H9 (cell line): ENCODE data around the gene TEX26. TPM values are rescaled to one million over a fixed set of nuclear protein-coding genes. Genes with fewer than 3 reads are reported as not detected.
A peak's percentile ranks its signal among the peaks of the same experiment; 100 is the strongest.

Source experiments
- DNase-seq: peaks from one replicate; pipeline ENCODE4 v3.0.0-alpha.2; 2017
- H2AFZ ChIP-seq: one replicate; pipeline ENCODE4 v1.6.1; 2013; ENCODE audit warnings: mild to moderate bottlenecking, low read length, control low read depth, moderate library complexity
- H2AK5ac ChIP-seq: 2 replicates; pipeline ENCODE4 v1.6.1; 2013; ENCODE audit warnings: low read length, control low read depth, mixed read lengths; ENCODE audit not compliant: insufficient read length
- H2BK120ac ChIP-seq: one replicate; pipeline ENCODE4 v1.6.1; 2013; ENCODE audit warnings: low read depth, mild to moderate bottlenecking, low read length, control low read depth, inconsistent platforms; ENCODE audit not compliant: poor library complexity, severe bottlenecking
- H2BK12ac ChIP-seq: 2 replicates; pipeline ENCODE4 v1.6.1; 2013; ENCODE audit warnings: low read length, control low read depth, mixed read lengths, low read depth; ENCODE audit not compliant: insufficient read length
- H2BK15ac ChIP-seq: 2 replicates; pipeline ENCODE4 v1.6.1; 2013; ENCODE audit warnings: low read depth, low read length, control low read depth
- H2BK20ac ChIP-seq: one replicate; pipeline ENCODE4 v1.6.1; 2013; ENCODE audit warnings: low read depth, mild to moderate bottlenecking, low read length, control low read depth, inconsistent platforms; ENCODE audit not compliant: poor library complexity, severe bottlenecking
- H2BK5ac ChIP-seq: 2 replicates; pipeline ENCODE4 v1.6.1; 2013; ENCODE audit warnings: low read length, control low read depth, mixed read lengths; ENCODE audit not compliant: insufficient read length
- H3K14ac ChIP-seq: 2 replicates; pipeline ENCODE4 v1.6.1; 2013; ENCODE audit warnings: low read length, control low read depth; ENCODE audit not compliant: insufficient read depth
- H3K18ac ChIP-seq: 2 replicates; pipeline ENCODE4 v1.6.1; 2013; ENCODE audit warnings: low read depth, mild to moderate bottlenecking, mixed read lengths, low read length, control low read depth; ENCODE audit not compliant: insufficient read length
- H3K23ac ChIP-seq: 2 replicates; pipeline ENCODE4 v1.6.1; 2013; ENCODE audit warnings: low read length, control low read depth, mixed read lengths, low read depth; ENCODE audit not compliant: insufficient read length
- H3K23me2 ChIP-seq: 2 replicates; pipeline ENCODE4 v1.6.1; 2013; ENCODE audit warnings: low read depth, mild to moderate bottlenecking, mixed read lengths, low read length, control low read depth; ENCODE audit not compliant: insufficient read length, poor library complexity, severe bottlenecking
- H3K27ac ChIP-seq: 2 replicates; pipeline ENCODE4 v1.5.1; 2013; ENCODE audit warnings: low read length, control low read depth, mixed read lengths, low read depth; ENCODE audit not compliant: insufficient read length
- H3K27me3 ChIP-seq: 2 replicates; pipeline ENCODE4 v1.6.1; 2013; ENCODE audit warnings: low read length, control low read depth, inconsistent platforms; ENCODE audit not compliant: insufficient read depth
- H3K4ac ChIP-seq: 2 replicates; pipeline ENCODE4 v1.6.1; 2013; ENCODE audit warnings: low read depth, mild to moderate bottlenecking, control low read depth, inconsistent platforms, low read length, moderate library complexity
- H3K4me1 ChIP-seq: 2 replicates; pipeline ENCODE4 v1.6.1; 2013; ENCODE audit warnings: low read length, control low read depth, inconsistent platforms; ENCODE audit not compliant: insufficient read depth
- H3K4me2 ChIP-seq: 2 replicates; pipeline ENCODE4 v1.6.1; 2013; ENCODE audit warnings: low read length, control low read depth, mixed read lengths; ENCODE audit not compliant: insufficient read length, insufficient read depth
- H3K56ac ChIP-seq: 2 replicates; pipeline ENCODE4 v1.6.1; 2013; ENCODE audit warnings: low read depth, mild to moderate bottlenecking, mixed read lengths, low read length, control low read depth; ENCODE audit not compliant: insufficient read length
- H3K79me1 ChIP-seq: 2 replicates; pipeline ENCODE4 v1.6.1; 2013; ENCODE audit warnings: low read depth, mild to moderate bottlenecking, moderate library complexity, low read length, control low read depth, inconsistent platforms; ENCODE audit not compliant: insufficient read depth, poor library complexity, severe bottlenecking
- H3K79me2 ChIP-seq: 2 replicates; pipeline ENCODE4 v1.6.1; 2013; ENCODE audit warnings: low read length, control low read depth, inconsistent platforms; ENCODE audit not compliant: insufficient read depth
- H3K9ac ChIP-seq: 2 replicates; pipeline ENCODE4 v1.6.1; 2013; ENCODE audit warnings: low read length, control low read depth, mixed read lengths; ENCODE audit not compliant: insufficient read length; ENCODE audit errors: extremely low read depth
- H3K9me3 ChIP-seq: one replicate; pipeline ENCODE4 v1.6.1; 2013; ENCODE audit warnings: low read depth, low read length, inconsistent platforms; ENCODE audit not compliant: control insufficient read depth
- H3T11ph ChIP-seq: one replicate; pipeline ENCODE4 v1.6.1; 2013; ENCODE audit warnings: mild to moderate bottlenecking, low read length, control low read depth, inconsistent platforms
- H4K20me1 ChIP-seq: one replicate; pipeline ENCODE4 v1.6.1; 2013; ENCODE audit not compliant: control insufficient read depth, insufficient read length, insufficient read depth
- H4K5ac ChIP-seq: 2 replicates; pipeline ENCODE4 v1.6.1; 2013; ENCODE audit warnings: low read depth, mild to moderate bottlenecking, mixed read lengths, low read length, control low read depth; ENCODE audit not compliant: insufficient read length
- H4K8ac ChIP-seq: replicated peaks from 2 replicates; pipeline ENCODE4 v1.6.1; 2013; ENCODE audit warnings: low read length, control low read depth, mixed read lengths, low read depth; ENCODE audit not compliant: insufficient read length
- H4K91ac ChIP-seq: 2 replicates; pipeline ENCODE4 v1.6.1; 2013; ENCODE audit warnings: low read depth, mild to moderate bottlenecking, moderate library complexity, mixed read lengths, low read length, control low read depth; ENCODE audit not compliant: insufficient read length
- H3K27ac Mint-ChIP-seq, 3 experiments: 2 replicates in 2 of 3; 3 replicates in 1 of 3; pipeline ENCODE4 v1.8.0; 2020 to 2021; ENCODE audit warnings: mixed read lengths in 3 of 3, mild to moderate bottlenecking in 1 of 3, moderate library complexity in 1 of 3
- H3K27me3 Mint-ChIP-seq: 2 replicates; pipeline ENCODE4 v1.8.0; 2021; ENCODE audit warnings: low read depth, mild to moderate bottlenecking, moderate library complexity, mixed read lengths
- H3K36me3 Mint-ChIP-seq, 3 experiments: 2 replicates in 2 of 3; 3 replicates in 1 of 3; pipeline ENCODE4 v1.8.0; 2020 to 2021; ENCODE audit warnings: low read depth in 3 of 3, mixed read lengths in 3 of 3; ENCODE audit not compliant: insufficient read depth in 1 of 3
- H3K4me1 Mint-ChIP-seq, 2 experiments: 2 replicates each; pipeline ENCODE4 v1.8.0; 2020; ENCODE audit warnings: mixed read lengths in 2 of 2
- H3K4me3 Mint-ChIP-seq, 2 experiments: 2 replicates in 1 of 2; 3 replicates in 1 of 2; pipeline ENCODE4 v1.8.0; 2020 to 2021; ENCODE audit warnings: mild to moderate bottlenecking in 2 of 2, mixed read lengths in 2 of 2, moderate library complexity in 1 of 2
- H3K9me3 Mint-ChIP-seq, 2 experiments: 2 replicates in 1 of 2; 3 replicates in 1 of 2; pipeline ENCODE4 v1.8.0; 2020; ENCODE audit warnings: mild to moderate bottlenecking in 2 of 2, mixed read lengths in 2 of 2, moderate library complexity in 1 of 2
- CTCF ChIP-seq: fragments of 200-600 bp; sonication (generic); conservative IDR thresholded peaks from 3 replicates; pipeline ENCODE4 v1.8.0; 2021; ENCODE audit warnings: antibody characterized with exemption, mild to moderate bottlenecking
- WGBS: extraction: QIAGEN DNeasy Blood & Tissue Kit; methylation state at CpG from one replicate; pipeline ENCODE4 v1.1.7; 2013; ENCODE audit warnings: missing lambda C conversion rate, low lambda C conversion rate, mixed read lengths; ENCODE audit not compliant: insufficient read length; ENCODE audit errors: extremely low coverage; 5-methylcytosine and 5-hydroxymethylcytosine counted together
- total RNA-seq: library from RNA; stranded (reverse); gene quantifications from 2 replicates; pipeline ENCODE4 v1.2.1, GENCODE V29; 2021

Gene TEX26
- total RNA-seq, 1 experiment from 2014 or later, result not detected

DNA sequence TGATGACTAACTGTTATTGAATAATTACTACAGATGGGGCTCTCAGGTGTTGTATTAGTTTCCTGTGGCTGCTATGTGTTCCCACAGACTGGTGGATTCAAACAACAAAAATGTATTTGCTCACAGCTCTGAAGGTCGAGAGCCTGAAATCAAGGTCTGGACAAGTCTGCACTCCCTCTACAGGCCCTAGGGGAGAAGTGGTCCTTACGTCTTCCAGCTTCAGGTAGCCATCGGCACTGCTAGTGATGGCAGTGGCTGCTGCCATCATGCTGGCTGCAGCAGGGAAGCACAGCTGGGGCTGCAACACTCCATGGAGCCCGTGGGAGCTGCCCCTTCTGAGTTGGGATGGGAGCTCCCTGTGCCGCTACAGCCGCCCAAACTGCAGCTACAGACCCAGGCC lies 1.9 kb downstream of the TEX26 start:
- no peak overlapping the region; the same call in 1 of the 2 replicates for H3K14ac ChIP-seq
- H3K79me2 ChIP-seq, result no peaks in the 10 kb centered on the region
- no peak overlapping the region for H3K4me2 ChIP-seq
- no peak overlapping the region for H3K23ac ChIP-seq
- Mint-ChIP-seq H3K4me3 (no peak overlapping the region), H3K27ac (no peak overlapping the region), H3K4me1 (peaks cover 14 to 16% of the 10 kb centered on the region in 2 experiments), H3K27me3 (peaks cover 35% of the 10 kb centered on the region), H3K9me3 (peaks cover 3 to 10% of the 10 kb centered on the region in 2 experiments; a peak in 3 of 5 replicates), H3K36me3 (no peaks in the 10 kb centered on the region)
- no peaks in the 10 kb centered on the region for H3K9me3 ChIP-seq
- no peak overlapping the region for H2BK5ac ChIP-seq
- no CpG with 5 or more reads among the region's 6 CpGs for whole genome bisulfite sequencing
- no peak overlapping the region for H2BK12ac ChIP-seq
- no peak overlapping the region for H3K4ac ChIP-seq
- H4K20me1 ChIP-seq, result no peaks in the 10 kb centered on the region
- no peak overlapping the region for H3K9ac ChIP-seq
- H3K23me2 ChIP-seq, result peaks cover 8% of the 10 kb centered on the region
- no peak overlapping the region for H3K18ac ChIP-seq
- no peak overlapping the region for H4K5ac ChIP-seq
- no peak overlapping the region for H2AFZ ChIP-seq
- no peak overlapping the region for H4K8ac ChIP-seq
- peak; percentile 60 for TF ChIP-seq CTCF
- no peak overlapping the region for H3T11ph ChIP-seq
- H2BK120ac ChIP-seq, result no peak overlapping the region
- no peak overlapping the region for H4K91ac ChIP-seq
- no peak overlapping the region for H3K27ac ChIP-seq
- no peak overlapping the region for H2BK20ac ChIP-seq
- DNase-seq, result peak; percentile 66
- no peak overlapping the region for H2AK5ac ChIP-seq
- H2BK15ac ChIP-seq, result no peak overlapping the region
- H3K79me1 ChIP-seq, result no peaks in the 10 kb centered on the region
- peaks cover 2% of the 10 kb centered on the region; the same call in 1 of the 2 replicates for H3K4me1 ChIP-seq
- no peaks in the 10 kb centered on the region; the same call in 1 of the 2 replicates for H3K27me3 ChIP-seq
- H3K56ac ChIP-seq, result no peak overlapping the region
